HG02678 (cell line): Measurements from ENCODE around the gene CCNY.

Source experiments
- ATAC-seq: cut with Tn5 transposase; IDR thresholded peaks from one replicate; pipeline ENCODE4 v1.9.1; 2021; ENCODE audit warnings: mild to moderate bottlenecking, moderate library complexity; ENCODE audit not compliant: unreplicated experiment

CCNY gene

DNA sequence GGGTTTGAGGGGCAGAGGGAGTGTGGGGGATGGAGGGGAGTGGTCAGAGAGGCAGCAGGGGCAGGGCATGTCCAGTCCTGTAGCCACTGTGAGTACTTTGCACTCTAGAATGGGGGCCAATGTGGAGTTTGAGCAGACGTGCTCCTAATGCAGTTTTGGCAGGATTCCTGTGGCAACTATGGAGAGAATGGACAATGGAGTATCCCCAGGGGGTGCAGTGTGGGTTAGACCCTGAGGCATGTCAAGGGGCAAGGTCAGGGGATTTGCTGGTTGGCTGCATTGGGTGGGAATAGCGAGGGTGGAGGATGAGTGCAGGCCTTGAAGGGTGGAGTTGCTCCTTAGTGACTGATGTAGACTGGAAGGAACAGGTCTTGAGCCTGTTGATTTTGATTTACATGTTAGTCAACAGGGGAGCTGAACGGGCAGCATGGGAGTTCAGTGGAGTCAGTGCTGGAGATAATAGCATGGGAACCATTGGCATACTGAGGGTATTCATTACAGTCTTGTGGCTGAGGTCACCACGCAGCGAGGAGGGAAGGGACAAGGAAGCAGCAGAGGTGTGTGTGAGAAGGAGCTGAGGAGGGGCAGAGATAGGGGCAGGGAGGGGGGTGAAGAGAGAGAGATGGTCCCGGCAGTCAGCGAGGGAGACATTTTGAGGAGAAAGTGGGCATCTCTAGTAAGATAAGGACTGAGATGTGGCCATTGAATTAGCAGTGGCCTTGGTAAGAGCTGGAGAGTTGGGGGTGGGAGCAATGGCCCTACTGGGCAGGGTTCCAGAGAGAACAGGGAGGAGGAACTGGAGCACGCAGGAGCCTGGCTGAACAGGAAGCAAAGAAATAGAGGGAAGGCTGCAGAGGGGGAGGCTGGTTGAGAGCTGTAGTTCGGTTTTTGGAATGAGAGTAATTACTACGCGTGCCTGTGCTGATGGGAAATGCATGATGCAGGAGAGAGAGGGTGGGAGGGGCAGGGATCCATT is 112.7 kb downstream of the CCNY start:
- no peak for ATAC-seq

DNA sequence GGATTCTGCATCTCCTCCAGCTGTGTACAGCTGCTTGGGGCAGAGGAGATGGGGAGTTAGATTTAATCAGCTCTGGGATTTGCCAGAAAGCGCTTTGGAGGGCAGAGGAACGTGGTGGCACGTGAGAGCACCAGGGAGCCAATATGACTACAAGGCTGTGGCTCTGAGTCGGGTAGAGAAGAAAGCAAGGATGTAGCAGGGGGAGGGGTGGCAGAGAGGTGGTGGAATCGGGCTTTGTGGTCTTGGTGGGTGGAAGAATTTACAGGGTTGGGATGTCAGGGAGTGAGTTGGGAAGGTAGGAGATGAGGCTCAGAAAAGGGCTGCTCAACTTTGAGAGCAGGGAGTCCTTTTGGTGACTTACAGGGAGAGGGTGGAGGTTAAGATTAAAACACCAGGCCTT is 113.6 kb downstream of the CCNY start:
- no peak for ATAC-seq

DNA sequence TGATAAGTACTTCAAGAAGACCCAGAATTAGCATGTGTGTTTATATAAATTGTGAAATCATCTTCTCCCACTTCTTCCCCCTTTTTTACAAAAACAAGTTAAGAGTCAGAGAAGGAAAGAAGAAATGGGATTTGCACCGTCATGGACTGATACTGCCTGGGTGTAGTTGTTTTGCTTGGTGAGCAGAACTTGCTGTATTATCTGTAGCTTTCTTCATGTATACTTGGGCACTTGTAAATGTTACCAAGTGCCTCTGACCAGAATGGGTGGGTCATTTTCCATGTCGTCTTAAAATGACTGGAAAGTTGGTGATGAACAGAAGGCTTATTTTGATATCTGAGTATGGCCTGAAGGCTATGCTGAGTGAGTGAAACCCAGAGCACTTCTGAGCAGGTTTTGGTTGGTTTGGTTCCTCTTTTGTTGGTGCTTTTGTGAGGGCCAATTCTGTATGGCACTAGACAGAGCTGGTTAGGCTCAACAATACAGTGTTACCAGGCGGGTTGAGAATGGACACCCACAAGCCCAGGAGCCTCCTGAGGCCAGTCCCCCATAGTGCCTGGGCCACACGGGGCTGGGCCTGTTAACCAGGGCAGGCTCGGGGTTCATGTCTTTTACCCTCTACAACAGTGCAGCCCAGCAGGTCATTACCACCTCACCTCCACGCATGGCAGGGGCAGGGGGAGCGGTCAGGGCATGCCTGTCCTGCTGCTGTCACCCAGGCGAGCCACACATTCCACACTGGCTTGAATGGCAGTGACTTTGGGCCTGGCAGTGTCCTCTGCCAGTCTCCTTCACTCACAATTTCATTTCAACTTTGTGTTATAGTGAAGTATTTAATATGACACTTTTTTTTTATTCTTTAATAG is 115.1 kb downstream of the CCNY start:
- peak; percentile 97 for ATAC-seq

DNA sequence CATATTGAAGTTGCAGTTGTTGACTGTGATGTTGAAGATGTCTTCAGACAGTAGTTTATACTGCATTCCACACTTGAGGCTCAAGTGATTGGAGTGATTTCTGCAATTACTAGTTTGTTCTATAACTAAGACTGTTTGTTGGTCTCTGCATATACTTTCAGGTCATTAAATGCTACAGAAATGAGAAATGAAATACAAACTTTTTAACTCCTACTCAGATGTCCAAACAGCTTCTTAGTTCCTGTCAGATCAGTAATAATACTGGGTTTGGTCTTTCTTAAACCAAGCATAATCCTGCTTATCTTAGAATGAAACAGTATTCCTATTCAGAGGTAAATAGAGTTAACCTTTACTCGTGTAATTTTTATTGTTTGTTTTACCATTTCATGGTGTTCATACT is 115.9 kb downstream of the CCNY start:
- ATAC-seq: no peak

DNA sequence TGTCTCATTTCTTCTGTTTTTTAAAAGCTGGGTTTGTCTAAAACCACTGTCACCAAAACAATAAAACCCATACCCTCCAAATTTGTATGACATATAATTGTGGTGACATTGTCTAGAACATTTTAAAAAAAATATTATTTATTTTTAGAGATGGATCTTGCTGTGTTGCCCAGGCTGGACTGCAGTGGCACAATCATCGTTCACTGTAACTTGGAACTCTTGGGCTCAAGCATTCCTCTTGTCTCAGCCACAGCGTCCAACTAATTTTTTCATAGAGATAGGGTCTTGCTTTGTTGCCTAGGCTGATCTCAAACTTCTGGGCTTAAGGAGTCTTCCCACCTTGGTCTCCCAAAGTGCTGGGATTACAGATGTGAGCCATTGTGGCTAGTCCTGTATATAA is 116.5 kb downstream of the CCNY start:
- no peak for ATAC-seq

DNA sequence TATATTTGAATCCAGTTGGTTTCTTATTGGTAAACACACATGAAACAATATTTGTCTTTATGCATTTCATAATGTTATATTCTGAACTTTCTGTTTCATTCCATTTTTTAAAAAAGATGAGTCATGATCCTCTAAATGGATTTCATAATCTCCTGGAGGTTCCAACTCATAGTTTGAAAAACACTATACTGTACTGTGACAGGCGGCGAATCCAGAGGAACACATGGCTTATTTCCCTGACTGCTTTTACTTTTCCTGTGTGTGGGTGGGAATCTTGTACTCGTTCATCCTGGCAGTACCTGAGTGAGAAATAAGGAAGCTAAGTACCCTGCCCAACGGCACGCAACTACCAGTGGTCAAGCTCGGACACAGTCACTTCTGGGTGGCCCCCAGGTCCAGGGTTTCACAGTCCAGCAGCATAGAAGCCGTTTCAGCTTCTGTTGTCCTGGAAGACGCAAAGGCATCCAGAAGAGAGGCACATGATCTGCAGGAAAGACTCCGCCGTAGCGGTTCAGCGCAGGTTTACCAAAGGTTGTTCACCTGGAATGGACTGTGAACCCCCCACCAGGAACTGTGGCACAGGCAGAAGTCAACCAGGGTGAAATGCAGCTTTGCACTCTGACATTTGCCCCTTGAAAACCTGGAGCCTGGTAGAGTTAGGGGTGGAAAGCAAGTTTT is 117.7 kb downstream of the CCNY start:
- ATAC-seq: no peak

DNA sequence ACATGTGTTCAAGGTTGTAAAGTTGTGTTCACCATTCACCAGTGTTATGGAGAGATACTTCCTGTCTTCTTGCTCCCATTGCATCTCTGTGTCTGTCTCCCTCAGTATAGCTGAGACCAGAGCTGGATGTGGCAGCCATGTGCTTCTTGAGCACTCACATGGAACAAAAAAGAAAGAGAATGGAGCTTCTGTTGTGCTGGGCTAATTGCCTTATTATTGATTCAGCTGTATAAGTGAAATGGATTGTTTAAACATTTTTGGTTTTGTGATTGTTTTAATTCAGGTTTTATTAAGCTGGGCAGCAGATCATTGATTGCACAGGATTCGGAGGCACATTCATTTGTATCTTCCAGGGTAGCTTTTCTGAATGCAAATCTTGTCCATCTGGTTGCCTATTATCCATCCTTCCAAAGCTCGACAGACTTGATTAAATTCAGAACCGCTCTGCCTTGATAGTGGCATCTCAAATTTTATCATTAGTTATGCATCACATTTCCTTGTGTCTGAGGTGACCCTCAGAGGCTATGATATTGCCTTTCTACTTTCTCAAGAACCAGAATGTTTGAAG is 119.9 kb downstream of the CCNY start:
- no peak for ATAC-seq

DNA sequence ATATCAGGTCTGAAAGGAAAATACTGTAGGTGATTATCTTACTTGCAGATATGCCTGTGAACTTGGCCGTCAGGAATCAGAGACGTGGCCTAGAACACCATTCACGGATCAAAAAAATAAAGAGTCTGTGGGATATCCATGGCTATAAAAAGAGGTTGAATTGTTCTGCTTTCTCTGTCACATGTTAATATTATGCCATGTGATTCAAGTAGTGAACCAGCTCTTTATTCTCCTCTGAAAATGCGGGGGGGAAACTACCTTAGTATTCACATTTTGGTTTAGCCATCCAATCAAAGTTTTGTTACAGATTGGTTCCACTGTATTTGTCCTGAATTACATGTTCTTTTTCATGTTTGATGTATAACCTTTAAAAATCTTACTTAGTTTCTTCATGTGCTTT is 120.5 kb downstream of the CCNY start:
- no peak for ATAC-seq

DNA sequence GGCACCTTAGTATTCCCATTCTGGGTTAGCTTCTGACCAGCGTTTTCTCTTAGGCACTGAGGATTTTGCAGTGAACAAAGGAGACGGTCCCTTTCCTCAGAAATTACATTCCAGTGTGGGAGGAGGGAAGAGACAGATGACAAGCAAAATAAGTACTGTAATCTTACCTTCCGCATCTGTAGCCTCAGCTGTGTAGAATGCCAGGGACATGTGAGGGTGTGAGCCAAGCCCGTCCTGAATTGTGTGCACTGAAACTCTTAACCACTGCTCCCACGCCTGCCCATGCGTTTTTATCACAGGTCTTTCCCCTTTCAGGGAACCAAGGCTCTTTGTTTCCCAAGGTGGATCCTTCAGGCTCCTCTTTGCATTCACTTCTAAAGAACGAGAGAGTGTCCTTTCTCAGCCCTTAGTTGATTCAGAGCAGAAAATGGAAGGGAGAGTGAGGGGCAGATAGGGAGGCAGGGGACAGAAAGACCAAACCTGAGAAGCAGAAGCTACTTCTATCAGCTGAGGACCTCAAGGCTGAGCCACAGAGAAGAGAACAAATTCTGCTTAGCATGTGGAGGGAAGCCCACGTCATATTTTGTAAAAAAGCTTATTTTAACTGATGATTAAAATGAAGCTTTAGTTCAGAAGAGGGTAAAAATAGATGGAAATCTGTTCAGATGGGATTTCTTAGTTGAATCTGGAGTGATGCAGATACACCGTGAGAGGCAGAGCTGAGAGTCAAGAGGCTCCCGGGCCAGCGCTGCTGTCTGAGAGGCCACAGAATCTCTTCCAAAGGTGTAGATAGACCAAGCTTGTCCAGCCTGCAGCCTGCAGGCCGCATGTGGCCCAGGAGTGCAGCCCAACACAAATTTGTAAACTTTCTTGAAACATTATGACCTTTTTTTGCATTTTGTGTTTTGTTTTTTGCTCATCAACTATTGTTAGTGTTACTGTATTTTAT is 122.5 kb downstream of the CCNY start:
- no peak for ATAC-seq

DNA sequence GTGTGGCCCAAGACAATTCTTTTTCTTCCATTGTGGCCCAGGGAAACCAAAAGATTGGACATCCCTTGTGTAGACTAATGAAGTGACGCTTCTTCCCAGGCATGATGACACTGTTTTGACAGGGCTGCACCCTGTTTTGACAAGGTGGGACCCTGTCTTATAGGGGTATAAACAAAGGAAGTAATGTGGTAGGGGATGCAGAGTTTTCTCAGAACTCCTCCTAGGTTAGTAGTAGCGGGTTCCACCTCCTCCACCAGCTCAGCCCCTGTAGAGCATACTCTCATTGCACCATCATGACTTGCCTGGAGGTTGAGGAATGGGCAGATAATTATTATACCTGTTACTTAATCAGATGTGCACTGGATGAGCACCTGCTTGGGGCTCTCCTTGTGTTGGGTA is 123.1 kb downstream of the CCNY start:
- no peak for ATAC-seq

DNA sequence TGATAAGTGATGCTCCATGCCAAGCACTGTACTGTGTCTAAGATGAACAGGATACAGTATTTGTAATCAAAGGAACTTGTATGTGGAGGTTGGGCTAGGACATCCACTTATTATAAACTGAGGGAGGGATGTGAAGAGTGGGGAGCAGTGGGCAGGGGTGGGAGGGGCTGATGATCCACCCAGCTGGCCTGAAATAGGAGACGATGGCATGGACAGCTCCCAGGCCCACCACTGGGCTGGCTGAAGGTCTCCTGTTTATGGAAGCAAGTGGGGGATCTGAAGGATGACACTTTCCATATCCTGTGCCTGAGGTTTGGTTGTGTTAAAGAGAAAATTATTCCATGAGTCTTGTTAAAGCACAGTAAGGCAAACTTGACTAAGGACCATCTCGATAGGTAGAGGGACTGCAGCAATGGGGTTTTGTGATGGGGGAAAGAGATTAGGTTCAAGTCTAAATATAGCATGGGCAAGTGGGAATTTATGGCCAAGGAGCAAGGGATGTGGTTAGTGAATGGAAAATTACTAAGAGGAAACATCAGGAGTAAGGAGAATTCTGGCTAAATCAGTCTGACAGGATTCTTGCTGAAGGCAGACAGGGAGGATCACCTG is 124.6 kb downstream of the CCNY start:
- ATAC-seq: no peak

DNA sequence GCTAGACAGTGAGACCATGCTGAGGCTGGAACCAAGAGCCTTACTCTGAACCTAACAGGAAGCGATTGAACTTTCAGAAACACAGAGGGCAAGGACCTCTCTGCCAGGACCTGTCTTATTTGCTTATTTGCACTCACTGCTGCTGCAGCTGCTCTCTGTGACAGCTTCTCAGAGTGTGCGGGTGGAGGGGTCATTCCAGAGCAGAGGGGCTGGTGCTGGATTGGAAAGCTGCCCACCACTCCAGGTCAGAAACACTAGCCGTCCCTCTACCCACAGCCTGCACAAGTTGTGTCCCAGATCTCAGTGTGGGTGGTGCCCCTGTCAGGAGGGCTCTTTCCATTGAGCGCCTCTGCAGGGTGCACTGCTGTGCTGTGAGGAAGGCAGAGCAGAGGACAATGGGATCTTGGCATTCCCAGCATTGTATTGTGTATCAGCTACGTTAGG is 126.2 kb downstream of the CCNY start:
- ATAC-seq: peak; percentile 95

DNA sequence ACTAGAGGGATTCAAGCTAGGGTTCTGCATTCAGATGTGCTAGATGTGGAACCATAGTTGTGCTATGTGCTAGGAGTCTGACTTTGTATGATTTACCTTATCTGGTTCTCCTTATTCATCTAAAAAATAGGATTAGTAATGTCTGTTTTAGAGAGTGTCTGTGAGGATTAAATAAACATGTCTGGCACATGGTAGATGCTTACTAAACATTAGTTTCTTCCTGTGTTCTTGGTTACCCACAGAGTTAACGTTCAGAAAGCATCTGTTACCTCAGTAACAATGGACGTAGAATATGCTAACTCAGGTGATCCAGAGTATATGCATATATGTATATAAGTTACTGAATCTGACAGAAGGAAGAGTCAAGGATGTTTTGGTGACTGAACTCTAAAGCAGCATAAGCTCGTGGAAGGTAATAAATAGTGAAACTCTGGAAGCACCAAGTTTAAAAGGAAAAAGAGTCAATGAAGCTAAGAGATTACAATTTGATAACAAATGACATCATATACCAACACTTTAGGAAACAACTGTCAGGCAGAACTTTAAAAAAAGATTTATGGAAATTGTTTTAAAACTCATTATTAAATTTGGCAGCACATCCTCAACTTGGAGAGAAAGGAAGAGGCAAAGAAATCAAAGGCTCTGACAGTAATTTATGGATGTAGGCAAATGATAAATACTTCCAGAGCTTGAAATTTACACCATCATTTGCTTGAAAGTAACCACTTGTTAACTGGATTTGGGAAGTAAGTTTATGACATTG is 127.0 kb downstream of the CCNY start:
- ATAC-seq: no peak

DNA sequence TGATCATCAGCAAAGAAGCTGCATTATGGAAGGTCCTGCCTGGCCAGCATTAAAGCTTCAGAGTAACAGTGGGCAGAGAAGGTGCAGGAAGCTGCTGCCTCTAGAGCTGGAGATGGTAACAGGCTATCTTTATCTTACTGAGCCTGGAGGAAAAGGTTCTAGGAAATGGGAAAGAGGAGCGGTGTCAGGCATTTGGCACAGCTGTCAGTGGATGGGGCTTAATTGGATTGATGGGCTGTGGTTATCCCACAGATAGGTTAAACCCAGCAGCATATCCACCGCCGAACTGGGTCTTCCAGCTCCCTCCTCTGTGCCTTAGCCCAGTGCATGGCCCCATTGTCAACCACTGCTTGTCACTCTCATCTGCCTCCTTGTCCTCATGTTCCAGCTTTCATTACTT is 127.6 kb downstream of the CCNY start:
- no peak for ATAC-seq

DNA sequence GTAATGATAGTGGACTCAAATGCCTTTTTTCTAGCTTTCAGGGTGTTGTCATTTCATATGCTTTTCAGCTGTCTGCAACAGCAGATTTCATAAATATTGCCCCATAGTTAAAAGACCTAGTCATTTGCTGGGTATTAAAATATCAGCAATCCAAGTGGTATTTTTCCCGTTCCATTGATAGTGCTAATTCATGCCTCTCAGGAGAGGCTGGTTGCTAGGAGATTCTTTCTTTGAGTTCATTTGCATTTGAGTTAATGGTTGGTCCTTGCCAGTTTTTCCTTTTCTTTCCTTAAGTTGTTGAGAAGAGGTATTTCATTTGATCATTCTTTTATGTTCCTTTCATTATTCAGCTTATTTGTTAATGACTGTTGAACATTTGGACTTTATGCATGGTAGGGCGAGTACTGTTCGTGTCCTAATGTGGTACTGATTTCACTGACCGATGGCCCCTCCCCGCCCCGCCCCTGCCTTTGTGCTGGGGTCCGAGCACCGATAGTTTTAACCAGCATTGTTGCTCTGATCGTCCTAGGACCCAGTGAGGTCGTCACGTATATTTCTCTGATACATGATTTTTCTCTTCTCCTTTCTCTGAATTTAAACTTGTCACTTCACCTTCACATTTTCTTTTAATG is 128.6 kb downstream of the CCNY start:
- ATAC-seq: no peak

DNA sequence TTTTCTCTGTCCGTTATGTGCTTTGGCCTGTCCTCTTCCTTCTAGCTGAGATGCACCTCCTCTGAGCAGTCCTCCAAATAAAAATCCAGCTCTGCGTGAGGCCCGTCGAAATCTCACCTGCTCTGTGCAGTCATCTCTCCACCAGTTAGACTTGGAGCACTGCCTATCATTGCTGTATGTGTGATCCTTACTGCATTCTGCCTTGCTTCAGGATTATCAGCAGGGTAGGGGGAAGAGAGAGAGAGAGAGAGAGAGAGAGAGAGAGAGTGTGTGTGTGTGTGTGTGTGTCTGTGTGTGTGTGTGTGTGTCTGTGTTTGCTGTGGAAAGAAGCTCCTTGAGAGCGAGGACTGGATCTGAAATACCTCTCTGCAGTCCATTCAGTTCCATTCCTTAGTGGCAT is 129.4 kb downstream of the CCNY start:
- no peak for ATAC-seq

DNA sequence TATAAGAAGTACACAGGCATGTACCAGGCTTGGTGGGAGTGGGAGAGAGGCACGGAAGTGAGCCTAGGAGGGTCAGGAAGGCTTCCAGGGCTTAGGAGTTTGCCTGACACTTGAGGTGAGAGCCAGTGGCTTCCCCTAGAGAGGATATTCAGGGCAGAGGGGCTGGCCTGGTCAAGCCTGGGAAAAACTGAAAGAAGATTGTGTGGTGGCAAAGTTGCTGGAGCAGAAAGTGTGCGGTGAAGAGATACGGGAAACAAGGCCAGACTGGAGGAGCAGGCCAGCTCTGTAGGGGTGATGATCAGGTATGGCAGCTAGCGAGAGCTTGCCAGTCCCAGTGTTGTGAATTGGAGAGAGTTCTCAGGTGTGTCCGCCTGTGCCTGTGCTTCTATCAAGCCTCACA is 129.9 kb downstream of the CCNY start:
- ATAC-seq: no peak

DNA sequence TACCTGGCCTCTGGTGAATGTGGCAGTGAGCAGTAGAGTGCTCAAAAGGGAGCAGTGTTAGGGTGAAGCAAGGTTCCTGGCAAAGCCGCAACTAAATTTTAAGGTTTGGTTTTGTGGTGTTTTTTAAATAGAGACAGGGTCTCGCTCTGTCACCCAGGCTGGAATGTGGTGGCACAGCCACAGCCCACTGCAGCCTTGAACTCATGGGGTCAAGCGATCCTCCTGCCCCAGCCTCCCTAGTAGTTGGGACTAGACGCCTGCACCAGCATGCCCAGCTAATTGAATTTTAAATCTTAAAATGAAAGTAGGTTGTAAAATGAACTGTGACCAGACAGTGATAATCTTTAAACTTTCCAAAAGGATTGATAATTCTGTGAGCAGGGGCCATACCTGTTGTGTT is 130.4 kb downstream of the CCNY start:
- ATAC-seq: no peak
